ENCODE results near the gene INO80B. TPM values are rescaled to one million over a fixed set of nuclear protein-coding genes. Genes with fewer than 3 reads are reported as not detected.

Gene INO80B
- total and polyA plus RNA-seq, 9 of the 15 experiments (the other 6 are each of a cell fraction or from before 2014, with no cell fraction given) = 0.41 to 22.6 (median 9.0) TPM

- TF ChIP-seq THAP12 (CRISPR knock-in tag; IDR thresholded peaks at IDR 0.05) = peak; percentile 48; the same call in 1 of the 2 replicates
- TF ChIP-seq FOS (IDR thresholded peaks at IDR 0.05; ENCODE audit: extremely low read depth, insufficient read length) = no peak
- TF ChIP-seq TSC22D4 (tag; IDR thresholded peaks at IDR 0.05) = no peak
- TF ChIP-seq HNRNPUL1 (IDR thresholded peaks at IDR 0.05; ENCODE audit: low read length) = no peak
- TF ChIP-seq ZBTB43 (CRISPR knock-in tag; IDR thresholded peaks at IDR 0.05) = no peak
- TF ChIP-seq ZNF79 (CRISPR knock-in tag; IDR thresholded peaks at IDR 0.05; ENCODE audit: low read depth) = no peak
- no peak for TF ChIP-seq CHD7 (IDR thresholded peaks at IDR 0.05; ENCODE audit: low read depth, low read length)
- TF ChIP-seq BRF2 (IDR thresholded peaks at IDR 0.05; ENCODE audit: borderline replicate concordance, insufficient read depth, insufficient read length) = no peak
Measured at GRCh38 chr2:74440378-74441169, 14.3 kb upstream of the INO80B start (continued).

Measured in K562 (cell line).